Measurements from ENCODE around the gene AOPEP.

- TF ChIP-seq POLR2A (IDR thresholded peaks at IDR 0.05; ENCODE audit: low read depth, low read length), result no peak
- TF ChIP-seq POLR2AphosphoS5 (IDR thresholded peaks at IDR 0.05; ENCODE audit: low read depth, low read length), result no peak
- no peak for TF ChIP-seq TAF1 (IDR thresholded peaks at IDR 0.05; ENCODE audit: low read depth, low read length)
These were observed 26.7 kb upstream of the AOPEP start for GRCh38 chr9:94699715-94700373.

Measured in GM12891 (cell line).